ENCODE measurements around the gene SUMF1. TPM values are rescaled to one million over a fixed set of nuclear protein-coding genes. Genes with fewer than 3 reads are reported as not detected.

Gene SUMF1
- total RNA-seq = 10 to 100 TPM; 34.3 to 43.9 TPM
- polyA plus RNA-seq (ENCODE audit: insufficient read length in 6 of 6) = 10 to 100 TPM; 27.1 to 40.0 (median 35.3) TPM
- long read RNA-seq, donor 1, transcript SUMF1-201 (9 exons, 2,159 nt) = major isoform, 18 of 44 reads
- long read RNA-seq, donor 1, partial matches to known transcripts = 23 of 44 reads
- long read RNA-seq, donor 1, other reads (novel, unspliced or antisense) = 0 of 44 reads
- long read RNA-seq, donor 2, transcript SUMF1-201 (9 exons, 2,159 nt) = major isoform, 19 of 56 reads
- long read RNA-seq, donor 2, partial matches to known transcripts = 35 of 56 reads
- long read RNA-seq, donor 2, other reads (novel, unspliced or antisense) = 0 of 56 reads
- long read RNA-seq, donor 3, transcript SUMF1-201 (9 exons, 2,159 nt) = major isoform, 14 of 14 reads
- long read RNA-seq, donor 3, partial matches to known transcripts = 0 of 14 reads
- long read RNA-seq, donor 3, other reads (novel, unspliced or antisense) = 0 of 14 reads
- long read RNA-seq, donor 4, transcript SUMF1-201 (9 exons, 2,159 nt) = major isoform, 27 of 51 reads
- long read RNA-seq, donor 4, partial matches to known transcripts = 6 of 51 reads
- long read RNA-seq, donor 4, other reads (novel, unspliced or antisense) = 15 of 51 reads
- long read RNA-seq, donor 5, transcript SUMF1-201 (9 exons, 2,159 nt) = major isoform, 17 of 33 reads
- long read RNA-seq, donor 5, partial matches to known transcripts = 13 of 33 reads
- long read RNA-seq, donor 5, other reads (novel, unspliced or antisense) = 0 of 33 reads
- long read RNA-seq, donor 6, transcript SUMF1-201 (9 exons, 2,159 nt) = major isoform, 8 of 8 reads
- long read RNA-seq, donor 6, partial matches to known transcripts = 0 of 8 reads
- long read RNA-seq, donor 6, other reads (novel, unspliced or antisense) = 0 of 8 reads
- long read RNA-seq, donor 7, transcript SUMF1-201 (9 exons, 2,159 nt) = major isoform, 16 of 17 reads
- long read RNA-seq, donor 7, partial matches to known transcripts = 0 of 17 reads
- long read RNA-seq, donor 7, other reads (novel, unspliced or antisense) = 0 of 17 reads
- long read RNA-seq, donor 8, transcript SUMF1-201 (9 exons, 2,159 nt) = major isoform, 17 of 31 reads
- long read RNA-seq, donor 8, partial matches to known transcripts = 13 of 31 reads
- long read RNA-seq, donor 8, other reads (novel, unspliced or antisense) = 0 of 31 reads
- long read RNA-seq, donor 9 = 0 reads
- long read RNA-seq, donor 10, transcript SUMF1-201 (9 exons, 2,159 nt) = major isoform, 32 of 40 reads
- long read RNA-seq, donor 10, partial matches to known transcripts = 3 of 40 reads
- long read RNA-seq, donor 10, other reads (novel, unspliced or antisense) = 5 of 40 reads
- long read RNA-seq, donor 11, partial matches to known transcripts = 106 of 205 reads
- long read RNA-seq, donor 11, other reads (novel, unspliced or antisense) = 95 of 205 reads
- long read RNA-seq, donor 12, transcript SUMF1-201 (9 exons, 2,159 nt) = major isoform, 12 of 12 reads
- long read RNA-seq, donor 12, partial matches to known transcripts = 0 of 12 reads
- long read RNA-seq, donor 12, other reads (novel, unspliced or antisense) = 0 of 12 reads

DNA sequence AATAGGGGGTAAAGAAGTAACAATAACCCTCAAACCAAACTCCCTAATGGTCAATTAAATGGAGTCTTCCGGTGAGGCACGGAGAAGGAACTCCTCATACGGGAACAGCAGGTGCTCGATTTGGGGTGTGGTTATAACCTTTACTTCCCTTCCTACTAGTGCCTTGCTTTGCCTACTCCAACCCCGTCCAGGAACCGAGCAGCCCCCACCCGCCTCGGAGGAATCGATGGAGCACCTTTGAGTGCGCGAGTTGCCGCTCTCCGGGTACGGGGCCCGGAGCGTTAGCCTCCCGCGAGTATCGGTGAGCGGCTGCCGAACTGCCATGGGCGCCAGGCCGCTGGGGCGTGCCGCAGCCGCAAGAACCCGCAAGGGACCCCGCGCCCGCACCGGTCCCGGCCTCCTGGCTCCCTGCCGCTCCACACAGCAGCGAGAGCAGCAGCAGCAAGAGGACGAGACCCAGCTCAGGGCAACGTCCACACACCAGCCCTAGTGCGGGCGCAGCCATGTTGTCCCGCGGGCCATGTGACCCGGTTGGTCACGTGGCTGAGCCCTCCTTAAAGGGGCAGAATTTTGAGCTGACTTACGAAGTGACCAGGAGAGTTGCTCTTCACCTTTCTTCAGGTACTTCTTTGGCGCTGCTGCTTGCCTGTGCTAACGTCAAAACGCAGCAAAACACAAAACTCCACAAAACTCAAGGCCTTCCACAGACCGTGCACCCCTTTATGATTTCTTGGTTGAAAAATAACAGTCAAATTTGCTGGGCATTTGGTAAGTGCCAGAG lies at the start of gene SUMF1:
SUMF1 (minus strand) TSS at position 529 of the 781 bp plus-strand sequence; CDS start at position 505, 24 bp downstream.
- H3K4me1 ChIP-seq = peaks cover 4 to 28% of the 10 kb centered on the region in 2 donors
- no peaks in the 10 kb centered on the region for H3K9me3 ChIP-seq
- H3K27me3 ChIP-seq = no peaks in the 10 kb centered on the region
- intact Hi-C loops (cut with DNase I) = no loop called here
- no peaks in the 10 kb centered on the region for H3K36me3 ChIP-seq
- H3K27ac ChIP-seq = peak within 1 kb of the TSS; percentile 88 to 95
- TF ChIP-seq, protein P1, sequence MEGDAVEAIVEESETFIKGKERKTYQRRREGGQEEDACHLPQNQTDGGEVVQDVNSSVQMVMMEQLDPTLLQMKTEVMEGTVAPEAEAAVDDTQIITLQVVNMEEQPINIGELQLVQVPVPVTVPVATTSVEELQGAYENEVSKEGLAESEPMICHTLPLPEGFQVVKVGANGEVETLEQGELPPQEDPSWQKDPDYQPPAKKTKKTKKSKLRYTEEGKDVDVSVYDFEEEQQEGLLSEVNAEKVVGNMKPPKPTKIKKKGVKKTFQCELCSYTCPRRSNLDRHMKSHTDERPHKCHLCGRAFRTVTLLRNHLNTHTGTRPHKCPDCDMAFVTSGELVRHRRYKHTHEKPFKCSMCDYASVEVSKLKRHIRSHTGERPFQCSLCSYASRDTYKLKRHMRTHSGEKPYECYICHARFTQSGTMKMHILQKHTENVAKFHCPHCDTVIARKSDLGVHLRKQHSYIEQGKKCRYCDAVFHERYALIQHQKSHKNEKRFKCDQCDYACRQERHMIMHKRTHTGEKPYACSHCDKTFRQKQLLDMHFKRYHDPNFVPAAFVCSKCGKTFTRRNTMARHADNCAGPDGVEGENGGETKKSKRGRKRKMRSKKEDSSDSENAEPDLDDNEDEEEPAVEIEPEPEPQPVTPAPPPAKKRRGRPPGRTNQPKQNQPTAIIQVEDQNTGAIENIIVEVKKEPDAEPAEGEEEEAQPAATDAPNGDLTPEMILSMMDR (IDR thresholded peaks at IDR 0.05) = no peak
- DNase-seq (peak; percentile 72 to 95 (median 86)), ATAC-seq (peak; percentile 99)
- H3K4me3 ChIP-seq = peak within 1 kb of the TSS; percentile 71 to 87

DNA sequence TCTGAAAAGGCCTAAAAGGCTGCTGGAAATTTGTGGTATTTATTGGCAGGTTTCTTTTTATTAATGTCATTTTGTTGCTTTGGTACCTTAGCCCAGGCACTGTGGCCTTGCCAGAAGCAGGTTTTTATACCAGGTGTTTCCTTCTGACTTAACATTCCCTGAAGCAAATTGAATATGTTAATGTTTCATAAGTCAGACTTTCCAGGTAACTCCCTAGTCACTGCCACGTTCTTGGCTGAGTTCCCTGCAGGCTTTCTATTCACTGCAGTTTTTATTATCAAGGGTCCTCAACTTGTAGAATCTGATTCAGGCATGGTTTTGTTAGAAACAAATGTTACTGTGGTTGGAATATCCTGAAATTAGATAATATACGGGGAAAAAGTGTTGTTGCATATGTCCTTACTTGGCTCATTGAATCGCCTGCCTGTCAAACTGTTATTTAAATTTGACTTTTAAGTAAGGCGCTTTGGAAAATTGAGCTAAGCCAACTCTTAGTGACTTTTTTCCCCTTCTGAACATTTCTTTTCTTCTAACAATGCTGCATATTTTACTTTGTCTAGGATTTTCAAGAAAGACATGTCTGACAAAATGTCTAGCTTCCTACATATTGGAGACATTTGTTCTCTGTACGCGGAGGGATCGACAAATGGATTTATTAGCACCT lies 49.0 kb upstream of the SUMF1 start:
- Histone ChIP-seq H3K27me3 (no peaks in the 10 kb centered on the region), H3K4me1 (peaks cover 3 to 41% of the 10 kb centered on the region in 2 donors), H3K27ac (no peak overlapping the region), H3K4me3 (no peak overlapping the region), H3K9me3 (no peaks in the 10 kb centered on the region), H3K36me3 (no peaks in the 10 kb centered on the region)
- peak; percentile 47 for ATAC-seq
- intact Hi-C loops (cut with DNase I) = no loop called here
- TF ChIP-seq, protein P1 (IDR thresholded peaks at IDR 0.05) = no peak
- DNase-seq = no peak

DNA sequence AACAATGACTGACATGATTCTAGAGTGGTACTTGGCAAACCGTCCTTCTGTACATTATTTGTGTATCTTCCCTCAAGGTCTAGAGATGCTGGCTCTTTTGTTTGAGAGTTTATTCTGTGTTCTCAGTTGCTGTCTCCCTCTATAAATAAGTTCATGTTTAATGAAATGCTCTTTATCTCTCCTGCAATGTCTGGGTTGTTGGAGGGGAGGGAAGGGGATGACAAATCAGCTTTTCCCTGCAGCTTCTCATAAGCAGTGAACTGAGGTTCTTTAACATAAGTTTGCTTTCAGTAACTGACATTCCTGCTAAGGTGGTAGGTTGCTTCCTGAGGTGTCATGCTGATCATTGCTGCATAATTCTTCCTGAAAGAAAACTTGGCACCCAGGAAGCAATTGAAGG lies 47.8 kb upstream of the SUMF1 start:
- DNase-seq = no peak
- no peaks in the 10 kb centered on the region for H3K9me3 ChIP-seq
- H3K27ac ChIP-seq = no peak overlapping the region
- no peaks in the 10 kb centered on the region for H3K27me3 ChIP-seq
- peaks cover 3 to 32% of the 10 kb centered on the region in 2 donors for H3K4me1 ChIP-seq
- no peak overlapping the region for H3K4me3 ChIP-seq
- TF ChIP-seq, protein P1 (IDR thresholded peaks at IDR 0.05) = no peak
- ATAC-seq = no peak
- intact Hi-C loops (cut with DNase I) = no loop called here
- no peaks in the 10 kb centered on the region for H3K36me3 ChIP-seq

DNA sequence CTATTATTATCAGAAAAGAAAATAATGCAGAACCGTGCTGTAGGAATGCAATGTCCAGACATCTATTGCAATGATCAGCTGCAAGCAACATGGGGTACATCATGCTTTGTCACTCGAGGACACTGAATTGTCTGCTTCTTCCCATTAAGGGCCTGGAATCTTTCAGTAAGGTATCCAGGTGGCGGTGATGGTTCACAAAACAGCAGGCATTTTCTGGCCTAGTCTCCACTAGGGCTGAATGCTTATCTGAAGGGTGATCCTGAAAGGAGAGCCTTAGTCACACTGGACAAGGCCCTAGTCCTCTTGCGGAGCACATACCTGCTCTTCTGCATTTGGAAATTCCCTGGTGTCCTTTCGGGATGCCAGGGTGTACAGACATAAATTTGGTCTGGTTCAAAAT lies 47.3 kb upstream of the SUMF1 start:
- no peak overlapping the region for H3K4me3 ChIP-seq
- H3K9me3 ChIP-seq = no peaks in the 10 kb centered on the region
- ATAC-seq = no peak
- no peak for DNase-seq
- intact Hi-C loops (cut with DNase I) = no loop called here
- TF ChIP-seq, protein P1 (IDR thresholded peaks at IDR 0.05) = no peak
- no peaks in the 10 kb centered on the region for H3K36me3 ChIP-seq
- peaks cover 3 to 26% of the 10 kb centered on the region in 2 donors for H3K4me1 ChIP-seq
- no peak overlapping the region for H3K27ac ChIP-seq
- H3K27me3 ChIP-seq = no peaks in the 10 kb centered on the region

Measured in left lung (tissue), 14 donors.